ENCODE measurements around the gene MBD1. TPM values are rescaled to one million over a fixed set of nuclear protein-coding genes. Genes with fewer than 3 reads are reported as not detected.

MBD1 gene
- total RNA-seq, 1 experiment from 2014 or later = 53.4 TPM

DNA sequence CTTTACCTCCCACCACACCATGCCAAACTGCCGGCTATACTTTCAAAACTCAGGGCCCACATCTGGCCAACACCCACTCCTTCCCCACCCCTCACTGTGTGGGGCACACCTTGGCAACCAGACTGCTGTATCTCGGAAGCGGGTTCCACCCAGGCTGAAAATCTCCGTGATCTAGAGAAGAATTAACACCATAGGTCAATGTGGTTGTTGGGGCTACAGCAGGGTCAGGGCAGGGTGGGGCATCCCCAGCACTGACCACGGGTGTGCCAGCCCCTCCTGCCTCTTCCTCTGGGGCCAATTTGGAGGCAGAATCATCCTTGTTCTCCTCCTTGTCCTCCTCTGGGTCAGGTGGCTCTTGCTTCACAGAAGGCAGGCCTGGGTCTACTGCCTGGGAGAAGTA, 8.8 kb downstream of the MBD1 start:
- POLR2A ChIA-PET = no interaction called here
- no peak for ATAC-seq
- TF ChIP-seq GRHL2 (CRISPR knock-in tag; IDR thresholded peaks at IDR 0.05; ENCODE audit: insufficient replicate concordance, severe bottlenecking) = no peak
- TF ChIP-seq ATF1 (CRISPR knock-in tag; IDR thresholded peaks at IDR 0.05) = no peak
- no peak for TF ChIP-seq ERG (CRISPR knock-in tag; IDR thresholded peaks at IDR 0.05)
- TF ChIP-seq FOXK1 (CRISPR knock-in tag; IDR thresholded peaks at IDR 0.05) = no peak
- TF ChIP-seq GABPB1 (CRISPR knock-in tag; IDR thresholded peaks at IDR 0.05) = no peak
- TF ChIP-seq, protein P1, sequence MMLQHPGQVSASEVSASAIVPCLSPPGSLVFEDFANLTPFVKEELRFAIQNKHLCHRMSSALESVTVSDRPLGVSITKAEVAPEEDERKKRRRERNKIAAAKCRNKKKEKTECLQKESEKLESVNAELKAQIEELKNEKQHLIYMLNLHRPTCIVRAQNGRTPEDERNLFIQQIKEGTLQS (CRISPR knock-in tag; conservative IDR thresholded peaks at IDR 0.05) = no peak
- TF ChIP-seq FOXJ3 (CRISPR knock-in tag; IDR thresholded peaks at IDR 0.05; ENCODE audit: borderline replicate concordance) = no peak
- TF ChIP-seq ZNF232 (CRISPR knock-in tag; IDR thresholded peaks at IDR 0.05) = no peak
- TF ChIP-seq, protein P2, sequence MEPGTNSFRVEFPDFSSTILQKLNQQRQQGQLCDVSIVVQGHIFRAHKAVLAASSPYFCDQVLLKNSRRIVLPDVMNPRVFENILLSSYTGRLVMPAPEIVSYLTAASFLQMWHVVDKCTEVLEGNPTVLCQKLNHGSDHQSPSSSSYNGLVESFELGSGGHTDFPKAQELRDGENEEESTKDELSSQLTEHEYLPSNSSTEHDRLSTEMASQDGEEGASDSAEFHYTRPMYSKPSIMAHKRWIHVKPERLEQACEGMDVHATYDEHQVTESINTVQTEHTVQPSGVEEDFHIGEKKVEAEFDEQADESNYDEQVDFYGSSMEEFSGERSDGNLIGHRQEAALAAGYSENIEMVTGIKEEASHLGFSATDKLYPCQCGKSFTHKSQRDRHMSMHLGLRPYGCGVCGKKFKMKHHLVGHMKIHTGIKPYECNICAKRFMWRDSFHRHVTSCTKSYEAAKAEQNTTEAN (CRISPR knock-in tag; IDR thresholded peaks at IDR 0.05) = no peak
- no peak for TF ChIP-seq ZNF423 (CRISPR knock-in tag; IDR thresholded peaks at IDR 0.05)
- no peak for TF ChIP-seq ZNF671 (CRISPR knock-in tag; IDR thresholded peaks at IDR 0.05)
- TF ChIP-seq HMGA2 (CRISPR knock-in tag; IDR thresholded peaks at IDR 0.05) = no peak
- TF ChIP-seq, protein P3, sequence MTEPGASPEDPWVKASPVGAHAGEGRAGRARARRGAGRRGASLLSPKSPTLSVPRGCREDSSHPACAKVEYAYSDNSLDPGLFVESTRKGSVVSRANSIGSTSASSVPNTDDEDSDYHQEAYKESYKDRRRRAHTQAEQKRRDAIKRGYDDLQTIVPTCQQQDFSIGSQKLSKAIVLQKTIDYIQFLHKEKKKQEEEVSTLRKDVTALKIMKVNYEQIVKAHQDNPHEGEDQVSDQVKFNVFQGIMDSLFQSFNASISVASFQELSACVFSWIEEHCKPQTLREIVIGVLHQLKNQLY (CRISPR knock-in tag; IDR thresholded peaks at IDR 0.05) = no peak
- TF ChIP-seq NR1H2 (CRISPR knock-in tag; IDR thresholded peaks at IDR 0.05) = no peak
- TF ChIP-seq JUN (CRISPR knock-in tag; IDR thresholded peaks at IDR 0.05) = no peak
- H3K4me1 Mint-ChIP-seq = peaks cover 3% of the 10 kb centered on the region
- no peaks in the 10 kb centered on the region for H3K9me3 Mint-ChIP-seq
- no peak overlapping the region for H3K27ac Mint-ChIP-seq
- no peaks in the 10 kb centered on the region for H3K27me3 Mint-ChIP-seq (ENCODE audit: low read depth)
- CTCF ChIA-PET = interaction anchor here (1.0 kb wide), 1 partner anchor 9 kb away, joined by 3 read pairs; the partner anchor contains the start of gene MBD1
- DNase-seq (ENCODE audit: low spot score) = no peak
- no peak overlapping the region for H3K4me3 Mint-ChIP-seq
- peaks cover 58% of the 10 kb centered on the region for H3K36me3 Mint-ChIP-seq

GRCh38 chr18:50268022-50268747, 13.1 kb downstream of the MBD1 start:
- Mint-ChIP-seq H3K9me3 (no peaks in the 10 kb centered on the region), H3K36me3 (peaks cover 23% of the 10 kb centered on the region), H3K4me1 (peaks cover 16% of the 10 kb centered on the region), H3K27me3 (ENCODE audit: low read depth) (peaks cover 11% of the 10 kb centered on the region), H3K4me3 (peak overlapping the region; percentile 89), H3K27ac (no peak overlapping the region)
- ATAC-seq = peak; percentile 93
- peak; percentile 95 for DNase-seq (ENCODE audit: low spot score)
- POLR2A ChIA-PET = interaction anchor here (0.6 kb wide), 1 partner anchor 13 kb away, joined by 3 read pairs; the partner anchor contains the start of gene MBD1
- CTCF ChIA-PET = interaction anchor here (0.6 to 1.4 kb wide), 16 partner anchors 13 to 173 kb away, joined by 3 to 12 read pairs (median 4); partner anchors contain the start of gene MBD1
- TF ChIP-seq, protein P4, sequence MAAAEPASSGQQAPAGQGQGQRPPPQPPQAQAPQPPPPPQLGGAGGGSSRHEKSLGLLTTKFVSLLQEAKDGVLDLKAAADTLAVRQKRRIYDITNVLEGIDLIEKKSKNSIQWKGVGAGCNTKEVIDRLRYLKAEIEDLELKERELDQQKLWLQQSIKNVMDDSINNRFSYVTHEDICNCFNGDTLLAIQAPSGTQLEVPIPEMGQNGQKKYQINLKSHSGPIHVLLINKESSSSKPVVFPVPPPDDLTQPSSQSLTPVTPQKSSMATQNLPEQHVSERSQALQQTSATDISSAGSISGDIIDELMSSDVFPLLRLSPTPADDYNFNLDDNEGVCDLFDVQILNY (CRISPR knock-in tag; IDR thresholded peaks at IDR 0.05) = 0 out of 2 replicates have a peak, but pooled peaks have one; percentile 22
- no peak for TF ChIP-seq ZNF396 (CRISPR knock-in tag; IDR thresholded peaks at IDR 0.05; ENCODE audit: borderline replicate concordance)
- TF ChIP-seq, protein P5, sequence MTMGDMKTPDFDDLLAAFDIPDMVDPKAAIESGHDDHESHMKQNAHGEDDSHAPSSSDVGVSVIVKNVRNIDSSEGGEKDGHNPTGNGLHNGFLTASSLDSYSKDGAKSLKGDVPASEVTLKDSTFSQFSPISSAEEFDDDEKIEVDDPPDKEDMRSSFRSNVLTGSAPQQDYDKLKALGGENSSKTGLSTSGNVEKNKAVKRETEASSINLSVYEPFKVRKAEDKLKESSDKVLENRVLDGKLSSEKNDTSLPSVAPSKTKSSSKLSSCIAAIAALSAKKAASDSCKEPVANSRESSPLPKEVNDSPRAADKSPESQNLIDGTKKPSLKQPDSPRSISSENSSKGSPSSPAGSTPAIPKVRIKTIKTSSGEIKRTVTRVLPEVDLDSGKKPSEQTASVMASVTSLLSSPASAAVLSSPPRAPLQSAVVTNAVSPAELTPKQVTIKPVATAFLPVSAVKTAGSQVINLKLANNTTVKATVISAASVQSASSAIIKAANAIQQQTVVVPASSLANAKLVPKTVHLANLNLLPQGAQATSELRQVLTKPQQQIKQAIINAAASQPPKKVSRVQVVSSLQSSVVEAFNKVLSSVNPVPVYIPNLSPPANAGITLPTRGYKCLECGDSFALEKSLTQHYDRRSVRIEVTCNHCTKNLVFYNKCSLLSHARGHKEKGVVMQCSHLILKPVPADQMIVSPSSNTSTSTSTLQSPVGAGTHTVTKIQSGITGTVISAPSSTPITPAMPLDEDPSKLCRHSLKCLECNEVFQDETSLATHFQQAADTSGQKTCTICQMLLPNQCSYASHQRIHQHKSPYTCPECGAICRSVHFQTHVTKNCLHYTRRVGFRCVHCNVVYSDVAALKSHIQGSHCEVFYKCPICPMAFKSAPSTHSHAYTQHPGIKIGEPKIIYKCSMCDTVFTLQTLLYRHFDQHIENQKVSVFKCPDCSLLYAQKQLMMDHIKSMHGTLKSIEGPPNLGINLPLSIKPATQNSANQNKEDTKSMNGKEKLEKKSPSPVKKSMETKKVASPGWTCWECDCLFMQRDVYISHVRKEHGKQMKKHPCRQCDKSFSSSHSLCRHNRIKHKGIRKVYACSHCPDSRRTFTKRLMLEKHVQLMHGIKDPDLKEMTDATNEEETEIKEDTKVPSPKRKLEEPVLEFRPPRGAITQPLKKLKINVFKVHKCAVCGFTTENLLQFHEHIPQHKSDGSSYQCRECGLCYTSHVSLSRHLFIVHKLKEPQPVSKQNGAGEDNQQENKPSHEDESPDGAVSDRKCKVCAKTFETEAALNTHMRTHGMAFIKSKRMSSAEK (CRISPR knock-in tag; IDR thresholded peaks at IDR 0.05; ENCODE audit: borderline replicate concordance) = no peak
- peak; percentile 67 for TF ChIP-seq SP1 (CRISPR knock-in tag; conservative IDR thresholded peaks at IDR 0.05)
- TF ChIP-seq ZNF423 (CRISPR knock-in tag; IDR thresholded peaks at IDR 0.05) = peak; percentile 84
- peak; percentile 72 for TF ChIP-seq CTCF (IDR thresholded peaks at IDR 0.05)
- 0 out of 2 replicates have a peak, but pooled peaks have one; percentile 31 for TF ChIP-seq ESRRA (CRISPR knock-in tag; IDR thresholded peaks at IDR 0.05; ENCODE audit: borderline replicate concordance)
- 0 out of 2 replicates have a peak, but pooled peaks have one; percentile 66 for TF ChIP-seq E2F1 (CRISPR knock-in tag; IDR thresholded peaks at IDR 0.05)

All from WTC11 (cell line).